ENCODE measurements around the gene ZCCHC8.
"Not testable (repeated sequence)": the region's sequence is repeated elsewhere in the genome, so short reads cannot be mapped to it uniquely, and the experiment has no call there.

Gene ZCCHC8

GRCh38 chr12:122435186-122435585, 65.5 kb downstream of the ZCCHC8 start:
- DNase-seq (ENCODE audit: low read depth) = no peak
- no peak overlapping the region for H3K4me3 ChIP-seq (ENCODE audit: low read depth, low read length)
- no peak for TF ChIP-seq CTCF (IDR thresholded peaks at IDR 0.05; ENCODE audit: low read depth, low read length, missing control alignments)

GRCh38 chr12:122429043-122429442, 71.7 kb downstream of the ZCCHC8 start:
- not testable (repeated sequence) for DNase-seq (ENCODE audit: low read depth)

GRCh38 chr12:122427403-122427802, 73.3 kb downstream of the ZCCHC8 start:
- no peak for DNase-seq (ENCODE audit: low read depth)
- no peak overlapping the region for H3K4me3 ChIP-seq (ENCODE audit: low read depth, low read length)
- no peak for TF ChIP-seq CTCF (IDR thresholded peaks at IDR 0.05; ENCODE audit: low read depth, low read length, missing control alignments)

More at GRCh38 chr12:122429043-122429442, 71.7 kb downstream of the ZCCHC8 start:
- not testable (repeated sequence) for H3K4me3 ChIP-seq (ENCODE audit: low read depth, low read length)

GRCh38 chr12:122423258-122424165, 77.2 kb downstream of the ZCCHC8 start:
- no peak for TF ChIP-seq CTCF (IDR thresholded peaks at IDR 0.05; ENCODE audit: low read depth, low read length, missing control alignments)
- peak overlapping the region; percentile 59 for H3K4me3 ChIP-seq (ENCODE audit: low read depth, low read length)
- DNase-seq (ENCODE audit: low read depth) = no peak

GRCh38 chr12:122422730-122423257, 77.9 kb downstream of the ZCCHC8 start:
- DNase-seq (ENCODE audit: low read depth) = no peak
- peak overlapping the region; percentile 59 for H3K4me3 ChIP-seq (ENCODE audit: low read depth, low read length)
- no peak for TF ChIP-seq CTCF (IDR thresholded peaks at IDR 0.05; ENCODE audit: low read depth, low read length, missing control alignments)

- TF ChIP-seq CTCF (IDR thresholded peaks at IDR 0.05; ENCODE audit: low read depth, low read length, missing control alignments) = peak; percentile 46
- H3K4me3 ChIP-seq (ENCODE audit: low read depth, low read length) = peak within 1 kb of the TSS; percentile 80
- no peak for DNase-seq (ENCODE audit: low read depth)
Observed at GRCh38 chr12:122421821-122422729, 78.7 kb downstream of the ZCCHC8 start, which contains the start of gene CLIP1. TSS of gene CLIP1 (minus strand) at chr12:122422669. CDS start at chr12:122380452, 42,217 bp downstream.

Measured in GM12864 (cell line).